Central memory CD8-positive, alpha-beta T cell (primary cell): Measurements from ENCODE around the gene ERVH48-1.
"Not testable (repeated sequence)": the region's sequence is repeated elsewhere in the genome, so short reads cannot be mapped to it uniquely, and the experiment has no call there.

ENCODE experiments used
- ATAC-seq: fragments of 150-1000 bp; cut with Tn5 transposase; replicated peaks from 2 replicates; pipeline ENCODE4 v1.10.0; 2022; ENCODE audit warnings: mild to moderate bottlenecking, moderate FRiP score, moderate number of reproducible peaks; ENCODE audit not compliant: poor library complexity, severe bottlenecking; ENCODE audit errors: extremely low read depth
- DNase-seq, 2 donors: peaks; one replicate each; pipeline ENCODE4 v3.0.0; 2021; ENCODE audit warnings: low spot score in 2 of 2
- H3K27ac Mint-ChIP-seq: one replicate; pipeline ENCODE4 v1.8.0; 2022; ENCODE audit warnings: low read depth, mild to moderate bottlenecking, moderate library complexity, mixed read lengths
- H3K27me3 Mint-ChIP-seq: one replicate; pipeline ENCODE4 v1.8.0; 2022; ENCODE audit warnings: mixed read lengths
- H3K36me3 Mint-ChIP-seq: one replicate; pipeline ENCODE4 v1.8.0; 2022; ENCODE audit warnings: mild to moderate bottlenecking, moderate library complexity, mixed read lengths; ENCODE audit not compliant: insufficient read depth
- H3K4me1 Mint-ChIP-seq: one replicate; pipeline ENCODE4 v1.8.0; 2022; ENCODE audit warnings: mixed read lengths
- H3K4me3 Mint-ChIP-seq: one replicate; pipeline ENCODE4 v1.8.0; 2022; ENCODE audit warnings: mild to moderate bottlenecking, moderate library complexity, mixed read lengths
- H3K9me3 Mint-ChIP-seq: one replicate; pipeline ENCODE4 v1.8.0; 2022; ENCODE audit warnings: mixed read lengths

The ERVH48-1 gene

GRCh38 chr21:42913476-42913875 is 12.0 kb downstream of the ERVH48-1 start:
- H3K9me3 Mint-ChIP-seq, result no peaks in the 10 kb centered on the region
- H3K4me1 Mint-ChIP-seq, result peaks cover 4% of the 10 kb centered on the region
- H3K36me3 Mint-ChIP-seq, result peaks cover 27% of the 10 kb centered on the region
- DNase-seq (no peak), ATAC-seq (no peak)
- H3K27me3 Mint-ChIP-seq, result no peaks in the 10 kb centered on the region
- H3K27ac Mint-ChIP-seq, result no peak overlapping the region
- no peak overlapping the region for H3K4me3 Mint-ChIP-seq

- not testable (repeated sequence) for H3K4me3 Mint-ChIP-seq, H3K9me3 Mint-ChIP-seq, ATAC-seq, H3K27me3 Mint-ChIP-seq, H3K4me1 Mint-ChIP-seq, DNase-seq, H3K27ac Mint-ChIP-seq
- H3K36me3 Mint-ChIP-seq, result peaks cover 30% of the 10 kb centered on the region
These were observed 13.5 kb downstream of the ERVH48-1 start for GRCh38 chr21:42911920-42912319.

GRCh38 chr21:42908484-42908883 is 16.9 kb downstream of the ERVH48-1 start:
- not testable (repeated sequence) for H3K27ac Mint-ChIP-seq
- H3K36me3 Mint-ChIP-seq, result peaks cover 46% of the 10 kb centered on the region

GRCh38 chr21:42906233-42906632 is 19.2 kb downstream of the ERVH48-1 start:
- H3K4me1 Mint-ChIP-seq, result peaks cover 9% of the 10 kb centered on the region
- peaks cover 56% of the 10 kb centered on the region for H3K36me3 Mint-ChIP-seq
- DNase-seq (no peak), ATAC-seq (no peak)
- H3K4me3 Mint-ChIP-seq, result no peak overlapping the region
- H3K27me3 Mint-ChIP-seq, result no peaks in the 10 kb centered on the region
- H3K9me3 Mint-ChIP-seq, result no peaks in the 10 kb centered on the region
- no peak overlapping the region for H3K27ac Mint-ChIP-seq

More at GRCh38 chr21:42908484-42908883, 16.9 kb downstream of the ERVH48-1 start:
- not testable (repeated sequence) for ATAC-seq, DNase-seq, H3K4me3 Mint-ChIP-seq, H3K9me3 Mint-ChIP-seq, H3K27me3 Mint-ChIP-seq, H3K4me1 Mint-ChIP-seq

GRCh38 chr21:42905195-42905594 is 20.2 kb downstream of the ERVH48-1 start:
- Mint-ChIP-seq H3K4me1 (peaks cover 7% of the 10 kb centered on the region), H3K9me3 (no peaks in the 10 kb centered on the region), H3K4me3 (no peak overlapping the region), H3K27ac (no peak overlapping the region), H3K36me3 (peaks cover 48% of the 10 kb centered on the region), H3K27me3 (no peaks in the 10 kb centered on the region)
- no peak for DNase-seq
- no peak for ATAC-seq

GRCh38 chr21:42903817-42904216 is 21.6 kb downstream of the ERVH48-1 start:
- ATAC-seq, result no peak
- Mint-ChIP-seq H3K4me1 (peaks cover 7% of the 10 kb centered on the region), H3K9me3 (no peaks in the 10 kb centered on the region), H3K27ac (no peak overlapping the region), H3K27me3 (no peaks in the 10 kb centered on the region), H3K36me3 (peaks cover 42% of the 10 kb centered on the region), H3K4me3 (no peak overlapping the region)
- no peak for DNase-seq

GRCh38 chr21:42900446-42900845 is 25.0 kb downstream of the ERVH48-1 start:
- H3K9me3 Mint-ChIP-seq, result no peaks in the 10 kb centered on the region
- peaks cover 39% of the 10 kb centered on the region for H3K36me3 Mint-ChIP-seq
- no peak overlapping the region for H3K4me3 Mint-ChIP-seq
- no peak for ATAC-seq
- H3K27me3 Mint-ChIP-seq, result no peaks in the 10 kb centered on the region
- no peak overlapping the region for H3K27ac Mint-ChIP-seq
- H3K4me1 Mint-ChIP-seq, result peaks cover 21% of the 10 kb centered on the region
- no peak for DNase-seq

GRCh38 chr21:42892931-42893755 is 32.3 kb downstream of the ERVH48-1 start, which contains the start of gene NDUFV3:
NDUFV3 (plus strand) TSS chr21:42893309; CDS start chr21:42893334, 25 bp downstream.
- peaks cover 27% of the 10 kb centered on the region for H3K36me3 Mint-ChIP-seq
- no peaks in the 10 kb centered on the region for H3K9me3 Mint-ChIP-seq
- DNase-seq, result peak; percentile 94 to 96
- H3K27me3 Mint-ChIP-seq, result no peaks in the 10 kb centered on the region
- ATAC-seq, result peak; percentile 93
- peak within 1 kb of the TSS; percentile 93 for H3K27ac Mint-ChIP-seq
- H3K4me1 Mint-ChIP-seq, result peaks cover 23% of the 10 kb centered on the region
- peak within 1 kb of the TSS; percentile 89 for H3K4me3 Mint-ChIP-seq

GRCh38 chr21:42892582-42892930 is 32.9 kb downstream of the ERVH48-1 start:
- peak overlapping the region; percentile 93 for H3K27ac Mint-ChIP-seq
- no peaks in the 10 kb centered on the region for H3K27me3 Mint-ChIP-seq
- DNase-seq (no peak), ATAC-seq (peak; percentile 29)
- H3K9me3 Mint-ChIP-seq, result no peaks in the 10 kb centered on the region
- H3K4me3 Mint-ChIP-seq, result peak overlapping the region; percentile 89
- peaks cover 23% of the 10 kb centered on the region for H3K36me3 Mint-ChIP-seq
- peaks cover 20% of the 10 kb centered on the region for H3K4me1 Mint-ChIP-seq

GRCh38 chr21:42887326-42887725 is 38.1 kb downstream of the ERVH48-1 start:
- H3K4me3 Mint-ChIP-seq, result no peak overlapping the region
- H3K27ac Mint-ChIP-seq, result no peak overlapping the region
- H3K4me1 Mint-ChIP-seq, result peaks cover 2% of the 10 kb centered on the region
- H3K36me3 Mint-ChIP-seq, result peaks cover 2% of the 10 kb centered on the region
- ATAC-seq (no peak), DNase-seq (no peak)
- no peaks in the 10 kb centered on the region for H3K27me3 Mint-ChIP-seq
- no peaks in the 10 kb centered on the region for H3K9me3 Mint-ChIP-seq

- peaks cover 15% of the 10 kb centered on the region for H3K36me3 Mint-ChIP-seq
- peaks cover 19% of the 10 kb centered on the region for H3K4me1 Mint-ChIP-seq
- ATAC-seq (no peak), DNase-seq (no peak)
- no peaks in the 10 kb centered on the region for H3K27me3 Mint-ChIP-seq
- H3K4me3 Mint-ChIP-seq, result no peak overlapping the region
- H3K9me3 Mint-ChIP-seq, result no peaks in the 10 kb centered on the region
- no peak overlapping the region for H3K27ac Mint-ChIP-seq
These were observed 41.5 kb downstream of the ERVH48-1 start for GRCh38 chr21:42883921-42884320.

- Mint-ChIP-seq H3K36me3 (peaks cover 32% of the 10 kb centered on the region), H3K27ac (peak overlapping the region; percentile 86)
These were observed 45.1 kb downstream of the ERVH48-1 start for GRCh38 chr21:42880352-42880751.

More at GRCh38 chr21:42880352-42880751, 45.1 kb downstream of the ERVH48-1 start:
- ATAC-seq (no peak), DNase-seq (no peak)
- no peaks in the 10 kb centered on the region for H3K9me3 Mint-ChIP-seq
- no peaks in the 10 kb centered on the region for H3K27me3 Mint-ChIP-seq
- H3K4me1 Mint-ChIP-seq, result peaks cover 29% of the 10 kb centered on the region
- peak overlapping the region; percentile 85 for H3K4me3 Mint-ChIP-seq
